Glomerular endothelial cell (primary cell): ENCODE results near the gene ATP6V1C2. TPM values are rescaled to one million over a fixed set of nuclear protein-coding genes. Genes with fewer than 3 reads are reported as not detected.
"Not testable (repeated sequence)": the region's sequence is repeated elsewhere in the genome, so short reads cannot be mapped to it uniquely, and the experiment has no call there.

Source experiments
- DNase-seq: peaks from one replicate; pipeline ENCODE4 v3.0.0-alpha.2; 2011; ENCODE audit warnings: low read depth, low spot score; ENCODE audit errors: extremely low read depth
- total RNA-seq: library from RNA; depleted of rRNA; stranded (reverse); fragments of >200 nt; gene quantifications from 2 replicates; pipeline ENCODE4 v1.2.3, GENCODE V29; 2015

Gene ATP6V1C2
- total RNA-seq, 1 donor from 2014 or later, result not detected

DNA sequence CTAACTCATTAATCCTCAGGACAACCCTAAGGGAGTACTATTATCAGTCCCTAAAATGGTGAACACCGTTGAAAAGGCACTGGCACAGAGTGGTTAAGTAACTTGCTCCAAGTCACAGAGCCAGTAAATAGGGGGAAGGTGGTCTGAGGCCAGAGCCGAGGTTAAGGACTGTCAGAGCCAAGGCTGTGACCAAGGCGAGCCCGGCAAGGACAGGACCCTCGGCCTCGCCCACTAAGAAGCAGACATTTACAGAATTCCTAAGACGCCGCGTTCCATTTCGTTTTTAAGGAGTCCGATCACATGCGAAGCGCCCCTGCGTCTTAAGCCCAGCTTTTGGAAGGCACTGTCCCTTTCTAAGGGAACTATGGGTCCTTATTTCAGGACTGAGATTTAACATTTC is 90.1 kb downstream of the ATP6V1C2 start:
- DNase-seq, result no peak

DNA sequence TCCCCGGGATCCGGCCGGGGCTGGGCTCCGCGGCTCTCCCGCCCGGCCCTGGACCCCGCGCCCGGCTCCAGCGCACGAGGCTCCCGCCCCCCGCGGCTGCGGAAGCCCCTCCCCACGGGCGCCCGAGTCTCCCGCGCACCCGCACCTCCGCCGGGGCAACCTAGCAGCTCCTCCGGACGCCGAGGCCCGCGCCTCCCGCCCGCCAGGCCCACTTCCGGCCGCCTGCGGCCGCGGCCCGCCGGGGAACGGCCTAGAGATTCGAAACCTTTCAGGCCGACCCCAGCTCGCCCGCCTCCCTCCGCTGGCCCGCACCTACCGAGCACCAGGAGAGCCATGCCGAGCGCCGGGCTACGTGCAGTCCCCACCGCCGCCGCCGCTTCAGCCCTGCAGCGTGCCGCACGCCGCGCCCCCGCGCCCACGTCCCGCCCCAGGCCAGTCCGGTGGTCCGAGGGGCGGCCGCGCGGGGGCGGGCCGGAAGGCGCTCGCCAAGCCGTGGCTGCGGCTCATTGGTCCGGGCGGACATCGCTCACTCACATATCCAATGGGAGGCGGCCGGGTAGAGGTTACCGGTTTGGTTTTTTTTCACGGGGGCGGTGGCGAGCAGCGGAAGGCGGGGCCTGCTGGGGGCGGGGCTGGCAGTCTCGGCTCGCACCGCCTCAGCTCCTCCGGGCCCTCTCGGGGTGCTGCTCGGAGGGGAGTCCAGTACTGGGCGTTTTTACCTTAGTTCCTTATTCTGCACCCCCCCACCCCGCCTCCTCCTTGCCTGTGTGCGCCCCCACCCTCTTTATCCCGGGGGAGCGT is 91.1 kb downstream of the ATP6V1C2 start, which contains the start of gene PDIA6:
Gene PDIA6 (minus strand): TSS at position 424 of the 801 bp plus-strand sequence. CDS start 89 bp downstream, at position 335.
- peak; percentile 56 for DNase-seq

DNA sequence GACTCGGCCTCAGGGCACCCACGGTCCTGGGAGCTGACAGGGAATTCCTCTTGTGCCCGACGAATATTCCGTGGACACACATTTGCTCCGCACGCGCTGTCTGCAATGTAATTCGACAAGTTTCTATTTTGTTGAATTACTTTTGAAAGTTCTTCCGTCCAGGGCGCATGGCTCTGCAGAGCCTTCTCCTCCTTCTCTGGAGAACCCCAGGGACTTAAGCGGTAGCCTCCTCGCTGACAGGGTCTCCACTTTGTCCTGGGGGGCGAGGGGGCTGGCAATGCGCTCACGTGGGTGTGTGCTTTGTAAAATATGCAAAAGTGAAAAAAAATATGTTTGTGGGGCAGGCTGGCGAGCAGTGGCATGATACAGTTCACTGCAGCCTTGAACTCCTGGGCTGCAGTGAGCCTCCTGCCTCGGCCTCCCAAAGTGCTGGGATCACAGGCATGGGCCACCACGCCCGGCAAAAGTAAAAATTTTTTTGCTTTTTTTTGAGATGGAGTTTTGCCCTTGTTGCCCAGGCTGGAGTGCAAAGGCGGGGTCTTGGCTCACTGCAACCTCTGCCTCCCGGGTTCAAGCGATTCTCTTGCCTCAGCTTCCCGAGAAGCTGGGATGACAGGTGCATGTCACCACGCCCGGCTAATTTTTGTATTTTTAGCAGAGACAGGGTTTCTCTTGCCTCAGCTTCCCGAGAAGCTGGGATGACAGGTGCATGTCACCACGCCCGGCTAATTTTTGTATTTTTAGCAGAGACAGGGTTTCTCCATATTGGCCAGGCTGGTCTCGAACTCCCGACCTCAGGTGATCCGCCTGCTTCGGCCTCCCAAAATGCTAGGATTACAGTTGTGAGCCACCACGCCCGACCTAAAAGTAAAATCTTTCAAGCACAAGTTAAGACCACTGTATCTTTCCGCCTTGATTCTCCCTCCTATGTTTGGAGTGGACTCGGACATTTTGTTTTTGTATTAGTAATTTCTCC is 92.0 kb downstream of the ATP6V1C2 start:
- DNase-seq, result not testable (repeated sequence)

DNA sequence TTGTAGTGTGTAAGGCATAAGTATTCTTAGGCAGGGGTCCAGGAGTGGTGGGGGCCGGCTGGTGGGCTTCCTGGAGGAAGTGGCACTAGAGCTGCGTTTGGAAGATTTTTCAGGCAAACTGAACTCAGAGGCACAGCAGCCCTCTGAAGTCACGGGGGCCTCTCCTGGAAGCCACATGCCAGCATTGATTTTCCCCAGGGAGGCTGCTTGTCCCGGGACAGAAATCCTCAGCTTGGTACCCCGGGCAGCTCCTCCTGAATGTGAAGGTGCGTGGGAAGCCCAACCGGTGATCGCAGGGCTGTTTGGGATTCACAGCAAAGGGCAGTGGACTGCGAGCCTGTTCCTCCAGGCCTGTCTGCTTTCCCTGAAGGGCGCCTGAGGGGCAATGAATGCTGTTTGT is 92.7 kb downstream of the ATP6V1C2 start:
- no peak for DNase-seq

DNA sequence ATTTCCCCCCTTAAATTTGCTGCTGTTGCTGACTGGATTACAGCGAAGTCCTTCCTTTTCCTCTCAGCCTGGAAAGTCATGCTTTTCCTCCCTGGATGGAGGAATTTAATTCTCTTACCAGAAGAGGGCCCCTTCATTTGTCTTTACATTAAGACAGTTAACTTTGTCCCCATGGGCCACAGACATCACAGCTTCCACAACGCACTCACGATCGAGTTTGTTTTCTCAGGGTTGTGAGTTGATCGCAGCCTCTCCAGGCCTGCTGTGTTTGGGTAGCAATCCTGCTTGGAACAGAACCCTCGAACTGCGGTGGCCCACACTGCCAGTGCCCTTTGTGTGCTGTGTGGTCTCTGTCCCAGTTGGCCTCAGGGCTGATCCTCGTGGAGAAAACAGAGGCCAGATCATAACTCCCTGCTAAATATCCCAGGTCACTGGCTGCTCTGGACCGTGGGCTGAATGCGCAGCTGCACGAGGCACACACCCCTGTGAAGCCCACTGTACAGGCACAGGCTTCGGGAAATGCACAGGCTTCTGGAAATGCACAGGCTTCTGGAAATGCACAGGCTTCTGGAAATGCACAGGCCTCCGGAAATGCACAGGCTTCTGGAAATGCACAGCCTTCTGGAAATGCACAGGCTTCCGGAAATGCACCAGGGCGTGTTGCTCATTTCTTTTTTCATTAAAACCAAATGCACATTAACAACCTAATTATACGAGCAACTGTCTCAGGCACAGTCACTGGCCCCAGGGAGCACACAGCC is 93.3 kb downstream of the ATP6V1C2 start:
- no peak for DNase-seq

DNA sequence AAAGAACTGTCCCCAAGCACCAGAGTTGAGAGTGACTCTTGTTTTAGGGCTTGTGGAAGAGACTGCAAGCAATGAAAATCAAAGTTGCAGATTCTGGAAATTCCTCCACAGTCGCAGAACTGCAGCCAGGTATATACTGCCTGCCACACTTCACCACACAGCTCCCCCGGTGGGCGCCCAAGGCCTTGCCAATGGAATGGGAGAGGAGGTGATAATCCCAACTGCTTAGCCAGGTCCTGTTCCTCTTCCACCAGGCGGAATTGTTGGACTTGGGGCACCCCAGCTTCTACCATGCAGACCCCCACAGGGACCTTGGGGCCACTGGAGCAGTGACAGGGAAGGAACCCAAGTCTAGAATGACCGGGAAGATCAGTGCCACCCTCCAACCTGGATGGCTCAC is 96.0 kb downstream of the ATP6V1C2 start:
- no peak for DNase-seq

DNA sequence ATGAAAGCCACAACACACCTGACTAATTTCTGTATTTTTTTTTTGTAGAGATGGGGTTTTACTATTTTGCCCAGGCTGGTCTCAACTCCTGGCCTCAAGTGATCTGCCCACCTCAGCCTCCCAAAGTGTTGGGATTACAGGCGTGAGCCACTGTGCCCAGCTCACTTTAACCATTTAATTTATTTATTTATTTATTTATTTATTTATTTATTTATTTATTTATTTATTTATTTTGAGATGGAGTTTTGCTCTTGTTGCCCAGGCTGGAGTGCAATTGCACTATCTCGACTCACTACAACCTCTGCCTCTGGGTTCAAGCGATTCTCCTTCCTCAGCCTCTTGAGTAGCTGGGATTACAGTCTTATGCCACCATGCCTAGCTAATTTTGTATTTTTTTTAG is 96.9 kb downstream of the ATP6V1C2 start:
- DNase-seq, result not testable (repeated sequence)

DNA sequence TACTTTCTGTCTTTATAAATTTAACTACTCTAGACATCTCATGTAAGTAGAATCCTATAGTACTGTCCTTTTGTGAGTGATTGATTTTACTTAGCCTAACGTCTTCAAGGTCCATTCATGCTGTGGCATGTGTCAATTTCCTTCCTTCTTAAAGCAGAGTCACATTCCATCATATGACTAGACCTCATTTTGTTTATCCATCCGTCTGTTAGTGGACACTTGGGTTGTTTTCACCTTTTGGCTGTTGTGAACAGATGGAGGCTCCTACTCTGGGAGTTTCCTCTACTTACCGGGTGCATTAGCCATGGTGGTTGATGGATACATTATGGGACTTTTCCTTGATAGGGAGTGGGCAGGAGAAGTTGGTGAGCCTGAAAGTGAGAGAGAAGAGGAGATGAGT is 97.6 kb downstream of the ATP6V1C2 start:
- DNase-seq, result no peak

DNA sequence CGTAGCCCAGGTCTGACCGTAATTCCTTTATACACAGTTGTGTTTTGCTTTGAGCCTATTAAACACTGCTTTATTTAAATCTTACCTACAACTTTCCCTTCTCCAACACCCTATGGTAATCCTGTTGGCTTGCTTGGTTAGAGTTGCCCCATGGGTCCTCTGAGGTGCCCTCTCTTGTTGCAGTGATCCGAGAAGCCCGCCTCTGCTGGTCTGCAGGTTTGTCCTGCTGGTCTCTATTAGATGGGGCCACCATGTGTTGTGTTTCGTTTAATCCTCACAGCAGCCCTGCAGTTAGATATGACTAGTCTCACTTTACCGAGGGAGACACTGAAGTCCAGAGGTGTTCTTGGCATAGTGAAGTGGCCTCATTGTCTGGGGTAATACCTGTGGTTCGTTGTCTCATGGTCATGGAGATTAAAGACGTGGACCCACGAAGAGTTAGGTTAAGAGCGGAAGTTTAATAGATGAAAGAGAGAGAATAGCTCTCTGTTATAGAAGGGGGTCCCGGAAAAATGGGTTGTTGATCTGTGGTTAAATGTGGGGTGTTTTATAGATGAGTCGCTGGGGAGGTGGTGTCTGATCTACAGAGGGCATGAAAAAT is 98.4 kb downstream of the ATP6V1C2 start:
- DNase-seq, result no peak

DNA sequence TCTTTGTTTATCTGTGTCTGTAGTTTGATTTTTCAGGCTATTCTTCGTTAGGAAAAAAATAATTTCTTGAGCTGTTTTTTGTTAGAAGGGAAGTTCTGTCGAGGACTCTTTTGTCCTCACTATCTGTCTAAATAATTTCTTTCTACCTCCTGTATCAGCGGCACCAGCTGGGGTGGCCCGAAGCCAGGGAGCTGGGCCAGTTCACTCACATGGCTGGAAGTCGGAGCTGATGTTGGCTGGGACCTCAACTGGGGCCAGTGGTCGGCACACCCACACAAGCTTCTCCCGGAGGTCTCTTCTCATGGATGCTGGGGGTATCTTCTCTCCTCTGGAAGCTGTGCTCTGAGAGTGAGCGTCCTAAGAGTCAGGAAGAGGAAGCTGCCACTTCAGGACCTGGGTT is 99.1 kb downstream of the ATP6V1C2 start:
- no peak for DNase-seq

DNA sequence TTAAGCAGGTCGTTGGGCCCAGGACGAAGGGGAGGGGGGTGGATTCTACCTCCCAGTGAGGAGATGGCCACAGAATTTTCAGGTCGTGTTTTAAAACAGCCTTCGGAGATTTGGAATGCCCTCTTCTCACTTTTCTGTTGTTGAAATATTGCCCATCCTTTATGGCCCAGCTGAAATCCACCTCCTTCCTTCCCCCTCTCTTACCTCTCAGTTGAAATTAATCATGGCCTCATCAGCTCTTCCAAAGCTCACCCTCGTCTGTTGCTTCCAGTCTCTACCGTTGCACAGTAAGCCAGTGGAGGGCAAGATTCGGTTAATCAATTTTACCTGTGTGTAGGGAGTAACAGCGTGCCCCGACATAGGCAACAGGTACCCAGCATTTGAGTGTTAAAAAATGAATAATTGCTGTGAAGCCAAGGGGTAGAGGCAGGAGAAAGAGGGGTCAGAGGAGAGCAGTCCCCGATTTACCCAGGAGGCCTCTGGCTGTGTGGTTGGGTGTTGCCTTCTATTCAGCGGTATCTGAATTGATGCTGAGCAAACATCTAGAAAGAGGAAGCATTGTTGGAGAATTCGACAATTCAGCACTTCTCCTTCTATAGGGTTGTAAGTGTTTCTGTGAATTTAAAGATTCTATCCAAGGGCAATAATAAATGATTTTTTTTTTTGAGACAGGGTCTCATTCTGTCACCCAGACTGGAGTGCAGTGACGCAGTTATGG is 99.7 kb downstream of the ATP6V1C2 start:
- no peak for DNase-seq

DNA sequence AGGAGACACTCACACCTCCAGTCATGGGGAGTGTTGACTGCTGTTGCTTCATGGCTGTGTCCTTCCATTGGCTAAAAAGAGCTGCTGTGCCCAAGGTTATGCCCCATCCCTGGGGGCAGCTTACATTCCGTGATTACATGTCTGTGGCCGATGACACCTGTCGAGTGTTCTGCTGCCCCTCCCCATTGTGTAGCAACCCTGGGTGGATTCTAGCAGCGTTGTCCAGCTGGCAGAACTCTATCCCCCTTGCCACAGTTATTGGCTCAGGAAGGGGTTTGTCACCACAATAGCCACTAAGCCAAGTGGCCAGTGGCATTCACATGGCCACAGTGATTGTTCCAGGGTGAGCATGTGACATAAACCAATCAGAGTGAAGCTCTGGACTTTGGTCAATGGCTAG is 102.8 kb downstream of the ATP6V1C2 start:
- no peak for DNase-seq

DNA sequence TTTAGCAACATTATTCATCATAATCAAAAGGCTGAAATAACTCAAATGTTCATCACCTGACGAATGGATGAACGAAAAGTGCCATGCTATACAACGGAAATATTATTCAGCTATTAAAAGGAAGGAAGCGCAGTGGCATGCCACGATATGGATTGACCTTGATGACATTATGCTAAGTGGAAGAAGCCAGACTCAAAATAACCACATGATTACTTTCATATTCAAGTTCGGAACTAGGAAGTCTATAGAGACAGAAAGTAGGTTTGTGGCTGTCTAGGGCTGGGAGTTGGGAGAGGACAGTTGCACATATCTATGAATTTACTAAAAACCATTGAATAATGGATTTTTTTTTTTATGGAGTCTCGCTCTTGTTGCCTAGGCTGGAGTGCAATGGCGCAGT is 104.6 kb downstream of the ATP6V1C2 start:
- no peak for DNase-seq

DNA sequence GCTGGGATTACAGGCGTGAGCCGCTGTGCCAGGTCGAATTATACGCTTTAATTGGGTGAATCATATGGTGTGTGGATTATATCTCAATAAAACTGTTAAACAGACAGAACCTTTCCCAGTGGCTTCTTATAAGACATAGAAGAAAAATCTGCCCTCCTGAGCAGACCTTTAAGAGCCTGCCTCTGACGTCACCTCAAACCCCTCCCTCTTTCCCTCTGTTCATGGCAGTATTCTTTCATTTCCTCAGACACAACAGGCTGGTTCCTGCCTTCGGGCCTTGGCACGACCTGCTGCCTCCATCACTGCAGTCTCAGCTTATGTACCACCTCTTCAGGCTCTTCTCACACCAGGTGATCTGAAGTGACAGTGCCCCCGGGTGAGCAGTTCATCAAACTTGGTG is 105.2 kb downstream of the ATP6V1C2 start:
- DNase-seq, result no peak

DNA sequence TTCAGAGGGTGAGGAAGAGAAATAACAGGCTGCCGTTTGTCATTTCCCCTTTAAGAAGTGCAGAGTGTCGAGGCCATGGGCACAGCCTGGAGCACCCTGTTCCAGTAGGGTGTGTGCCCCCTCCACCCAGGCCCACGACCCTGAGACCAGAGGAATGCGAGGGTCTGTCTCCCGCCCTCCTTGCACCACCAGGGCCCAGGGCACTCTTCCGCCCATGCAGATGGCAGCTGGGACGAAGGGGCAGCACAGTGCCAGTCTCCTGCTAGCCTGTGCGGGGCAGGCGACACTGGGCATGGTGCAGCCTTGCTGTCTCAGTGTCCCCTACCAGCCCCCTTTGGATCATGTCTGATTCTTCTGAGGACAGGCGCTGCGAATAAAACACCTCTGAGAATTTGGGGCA is 106.9 kb downstream of the ATP6V1C2 start:
- no peak for DNase-seq

DNA sequence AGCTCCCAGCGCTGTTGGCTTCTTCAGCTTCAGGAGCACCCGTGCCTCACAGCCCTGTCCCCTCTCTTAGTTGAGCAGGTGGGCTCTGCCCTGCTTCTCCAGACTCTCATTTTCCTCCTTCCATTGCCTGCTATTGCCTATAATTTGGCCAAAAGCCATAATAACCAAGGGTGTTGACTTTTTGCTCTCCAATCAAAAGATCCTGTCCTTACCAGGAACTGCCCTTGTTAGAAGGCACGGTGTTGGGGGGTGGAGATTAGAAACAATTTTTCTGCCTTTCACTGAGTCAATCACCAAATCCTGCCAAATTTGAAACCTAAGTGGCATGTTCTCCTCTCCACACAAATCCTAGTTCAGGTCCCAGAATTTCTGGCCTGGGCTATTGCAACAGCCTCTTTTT is 107.9 kb downstream of the ATP6V1C2 start:
- DNase-seq, result no peak

DNA sequence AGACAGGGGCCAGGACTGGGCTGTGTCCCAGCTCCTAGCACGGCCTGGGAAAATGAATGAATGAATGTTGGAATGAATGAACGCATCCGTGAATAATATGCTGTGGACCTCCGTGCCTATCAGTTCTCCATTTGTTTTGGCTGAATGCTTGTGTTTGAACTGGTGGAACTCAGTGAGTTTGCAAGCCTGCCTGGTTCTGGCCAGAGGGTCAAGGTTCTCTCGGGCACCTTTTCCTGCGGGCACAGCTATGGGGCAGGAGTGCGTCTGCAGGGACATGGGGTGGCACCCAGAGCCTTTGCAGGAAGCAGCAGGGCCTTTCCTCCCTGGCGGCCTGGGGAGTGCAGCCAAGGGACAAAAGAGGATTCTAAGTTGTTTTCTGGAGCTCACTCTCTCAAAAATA is 108.8 kb downstream of the ATP6V1C2 start:
- DNase-seq, result no peak

DNA sequence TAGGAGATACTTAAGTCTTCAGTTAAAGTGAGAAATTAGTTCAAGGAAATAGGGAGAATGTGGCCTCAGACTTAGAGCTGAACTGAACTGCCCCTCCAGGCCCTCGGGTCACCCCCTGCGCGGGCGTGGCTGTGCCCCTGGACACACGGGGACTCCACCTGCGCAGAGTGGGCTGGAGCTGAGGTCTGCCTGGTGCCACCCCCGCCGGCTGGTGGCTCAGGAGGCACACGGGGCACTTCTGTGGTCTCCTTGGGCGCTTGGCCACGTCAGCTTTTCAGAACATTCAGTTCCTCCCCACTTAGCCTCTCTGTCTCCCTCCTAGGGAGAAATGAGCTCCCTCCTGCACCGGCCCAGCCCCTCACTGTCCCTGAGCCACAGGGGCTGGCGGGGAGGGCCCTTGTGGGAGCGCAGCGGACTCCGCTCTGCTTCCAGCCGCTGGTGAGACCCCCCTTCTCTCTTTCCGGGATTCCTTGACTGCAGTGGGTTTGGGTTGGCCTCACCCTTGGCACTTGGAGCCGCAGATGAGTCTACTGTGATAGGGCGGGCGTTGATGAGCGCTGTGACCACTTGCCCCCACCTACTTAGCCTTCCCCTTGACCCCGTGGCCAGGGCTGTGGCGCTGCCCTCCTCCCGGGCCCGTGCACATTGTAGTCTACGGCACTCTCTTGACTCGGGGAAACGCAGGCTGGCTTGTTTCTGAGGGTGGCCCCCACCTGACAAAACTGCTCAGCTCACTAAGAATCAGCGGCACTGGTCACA is 109.4 kb downstream of the ATP6V1C2 start:
- DNase-seq, result no peak

DNA sequence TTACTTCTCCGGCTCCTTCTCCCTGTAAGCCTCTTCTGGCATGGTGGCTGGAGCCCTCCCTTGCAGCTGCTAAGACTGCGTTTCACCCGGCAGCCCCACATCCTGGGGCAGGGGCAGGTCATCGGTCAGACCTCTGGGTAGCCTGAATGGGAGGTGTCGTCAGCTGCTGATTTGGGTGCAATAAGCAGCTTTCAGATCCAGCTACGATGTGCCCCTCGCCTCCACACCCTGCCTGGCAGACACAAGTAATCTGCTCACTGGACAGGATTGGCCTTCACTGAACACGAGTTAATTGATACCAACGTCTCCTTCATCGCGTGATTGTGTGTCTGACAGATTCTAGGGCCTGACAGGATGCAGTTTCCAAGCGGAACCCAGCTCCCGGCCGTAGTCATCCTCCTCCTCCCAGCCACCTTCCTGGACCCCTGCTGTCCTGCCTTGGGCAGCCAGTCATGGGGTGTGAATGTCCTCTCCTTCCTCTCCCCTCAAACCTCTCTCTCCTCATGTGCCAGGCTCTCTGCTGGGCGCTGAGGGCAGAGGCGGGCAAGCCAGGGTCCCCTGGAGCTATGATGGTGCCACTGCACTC is 110.1 kb downstream of the ATP6V1C2 start:
- no peak for DNase-seq
